Fibroblast of lung (primary cell): ENCODE results near the gene NARF. TPM values are rescaled to one million over a fixed set of nuclear protein-coding genes. Genes with fewer than 3 reads are reported as not detected.
"Not testable (repeated sequence)": the region's sequence is repeated elsewhere in the genome, so short reads cannot be mapped to it uniquely, and the experiment has no call there.

ENCODE experiments used
- DNase-seq, 2 donors: peaks; one replicate each; pipeline versions ENCODE4 v3.0.0 to v3.0.0-alpha.2; 2010; ENCODE audit warnings: low read depth in 2 of 2
- H2AFZ ChIP-seq: 2 replicates; pipeline ENCODE4 v1.5.1; 2012; ENCODE audit warnings: low read length, control low read depth, inconsistent platforms
- H3K27ac ChIP-seq: 2 replicates; pipeline ENCODE4 v1.5.1; 2011; ENCODE audit warnings: low read length, control low read depth; ENCODE audit not compliant: insufficient read depth
- H3K27me3 ChIP-seq: 2 replicates; pipeline ENCODE4 v1.5.1; 2011; ENCODE audit warnings: mild to moderate bottlenecking, low read length; ENCODE audit not compliant: control insufficient read depth, insufficient read depth
- H3K36me3 ChIP-seq: 2 replicates; pipeline ENCODE4 v1.5.1; 2011; ENCODE audit warnings: low read length; ENCODE audit not compliant: control insufficient read depth, insufficient read depth
- H3K4me1 ChIP-seq: 2 replicates; pipeline ENCODE4 v1.5.1; 2011; ENCODE audit warnings: low read length; ENCODE audit not compliant: control insufficient read depth, insufficient read depth; ENCODE audit errors: extremely low read depth
- H3K4me2 ChIP-seq: 2 replicates; pipeline ENCODE4 v1.5.1; 2011; ENCODE audit warnings: low read length, control low read depth; ENCODE audit not compliant: insufficient read depth; ENCODE audit errors: extremely low read depth
- H3K4me3 ChIP-seq, 4 experiments: fragments of 200-600 bp in 1 of 4; sonication (generic) in 1 of 4; replicated peaks in 1 of 4; 2 replicates each; pipeline ENCODE4 v1.5.1; 2011 to 2016; ENCODE audit warnings: low read length in 4 of 4, low read depth in 3 of 4, mild to moderate bottlenecking in 3 of 4, control low read depth in 2 of 4, inconsistent platforms in 1 of 4, mixed read lengths in 1 of 4; ENCODE audit not compliant: insufficient read depth in 1 of 4; ENCODE audit errors: control extremely low read depth in 1 of 4
- H3K79me2 ChIP-seq: 2 replicates; pipeline ENCODE4 v1.5.1; 2012; ENCODE audit warnings: mild to moderate bottlenecking, low read length, inconsistent platforms; ENCODE audit not compliant: control insufficient read depth, insufficient read depth
- H3K9ac ChIP-seq: 2 replicates; pipeline ENCODE4 v1.5.1; 2011; ENCODE audit warnings: mild to moderate bottlenecking, low read length, control low read depth; ENCODE audit not compliant: insufficient read depth
- H3K9me3 ChIP-seq: 2 replicates; pipeline ENCODE4 v1.5.1; 2012; ENCODE audit warnings: low read depth, low read length; ENCODE audit not compliant: control insufficient read depth, insufficient read depth
- H4K20me1 ChIP-seq: 2 replicates; pipeline ENCODE4 v1.5.1; 2011; ENCODE audit warnings: low read length; ENCODE audit not compliant: control insufficient read depth, insufficient read depth; ENCODE audit errors: extremely low read depth
- CTCF ChIP-seq, 2 donors: IDR thresholded peaks in 1 of 2; conservative IDR thresholded peaks in 1 of 2; 1 replicate in 1 of 2; 2 replicates in 1 of 2; pipeline ENCODE4 v1.5.1; 2011 to 2012; ENCODE audit warnings: low read length in 2 of 2, control low read depth in 1 of 2, inconsistent platforms in 1 of 2, low read depth in 1 of 2, mild to moderate bottlenecking in 1 of 2
- EZH2 ChIP-seq: IDR thresholded peaks from 2 replicates; pipeline ENCODE4 v1.5.1; 2012; ENCODE audit warnings: low read length, control low read depth, mild to moderate bottlenecking; ENCODE audit errors: missing control alignments
- polyA plus RNA-seq, 2 donors: library from polyadenylated mRNA; depleted of rRNA in 1 of 2; stranded (reverse) in 1 of 2; unstranded in 1 of 2; fragments of >200 nt; gene quantifications; 2 replicates each; pipeline ENCODE4 v1.2.1, GENCODE V29; 2011 to 2012; ENCODE audit warnings: missing spikeins in 1 of 2
- total RNA-seq: library from RNA; depleted of rRNA; stranded (reverse); fragments of >200 nt; gene quantifications from 2 replicates; pipeline ENCODE4 v1.2.1, GENCODE V29; 2014

NARF gene
- total and polyA plus RNA-seq, 2 donors (not counting 1 experiment from before 2014, with no cell fraction given) = 22.0 to 38.7 TPM

GRCh38 chr17:82536512-82537201 lies 78.1 kb downstream of the NARF start:
- peak overlapping the region; percentile 86 for H3K27ac ChIP-seq
- TF ChIP-seq CTCF (conservative IDR thresholded peaks at IDR 0.05 in 1 of 2, IDR thresholded peaks at IDR 0.05 in 1 of 2; ENCODE audit: low read depth in 1 of 2, low read length in 2 of 2) = no peak
- TF ChIP-seq EZH2 = no peak
- H2AFZ ChIP-seq = no peak overlapping the region
- H3K4me1 ChIP-seq = peaks cover 13% of the 10 kb centered on the region
- H3K27me3 ChIP-seq = no peaks in the 10 kb centered on the region
- peaks cover 87% of the 10 kb centered on the region for H3K79me2 ChIP-seq
- DNase-seq = peak in 1 of 2 donors; percentile 46
- no peaks in the 10 kb centered on the region for H3K9me3 ChIP-seq
- H3K4me2 ChIP-seq = peak overlapping the region; percentile 84
- H3K36me3 ChIP-seq = no peaks in the 10 kb centered on the region
- H4K20me1 ChIP-seq = no peaks in the 10 kb centered on the region
- peak overlapping the region; percentile 47 for H3K9ac ChIP-seq
- peak overlapping the region in 3 of 4 experiments; percentile 17 to 34 (median 29) for H3K4me3 ChIP-seq

GRCh38 chr17:82537228-82537627 lies 78.7 kb downstream of the NARF start:
- not testable (repeated sequence) for H3K9me3 ChIP-seq, H4K20me1 ChIP-seq, H3K27me3 ChIP-seq, H2AFZ ChIP-seq, H3K36me3 ChIP-seq, H3K9ac ChIP-seq
- peak overlapping the region; percentile 86 for H3K27ac ChIP-seq
- H3K4me3 ChIP-seq = peak overlapping the region in 1 of 4 experiments; percentile 29
- DNase-seq = peak in 1 of 2 donors; percentile 36
- peaks cover 13% of the 10 kb centered on the region for H3K4me1 ChIP-seq
- peaks cover 86% of the 10 kb centered on the region for H3K79me2 ChIP-seq
- H3K4me2 ChIP-seq = peak overlapping the region; percentile 16

GRCh38 chr17:82539076-82539475 lies 80.5 kb downstream of the NARF start:
- H3K9ac ChIP-seq, H3K27ac ChIP-seq, H3K9me3 ChIP-seq, H4K20me1 ChIP-seq, H3K36me3 ChIP-seq, H2AFZ ChIP-seq, H3K4me2 ChIP-seq, H3K27me3 ChIP-seq, H3K4me3 ChIP-seq, DNase-seq: not testable (repeated sequence)
- Histone ChIP-seq H3K79me2 (peaks cover 82% of the 10 kb centered on the region), H3K4me1 (peaks cover 13% of the 10 kb centered on the region)

Other genes starting within 250 kb of the NARF start
- 8.2 and 10.1 TPM in 2 replicates for gene CCDC57, start 245.9 kb upstream of the NARF start, total RNA-seq
- gene CCDC57, start 245.9 kb upstream of the NARF start, polyA plus RNA-seq = 4.3 and 7.1 TPM in 2 replicates
- gene SLC16A3, start 229.7 kb upstream of the NARF start, total RNA-seq = 99.4 and 107 TPM in 2 replicates
- gene SLC16A3, start 229.7 kb upstream of the NARF start, polyA plus RNA-seq = 36.0 and 71.0 TPM in 2 replicates
- 41.3 and 64.9 TPM in 2 replicates for gene CSNK1D, start 185.0 kb upstream of the NARF start, total RNA-seq
- 112 and 139 TPM in 2 replicates for gene CSNK1D, start 185.0 kb upstream of the NARF start, polyA plus RNA-seq
- gene CD7, start 141.1 kb upstream of the NARF start, total RNA-seq = under 0.01 and 0.17 TPM in 2 replicates
- not detected in 2 replicates for gene CD7, start 141.1 kb upstream of the NARF start, polyA plus RNA-seq
- gene SECTM1, start 125.0 kb upstream of the NARF start, total RNA-seq = 17.3 and 31.1 TPM in 2 replicates
- gene SECTM1, start 125.0 kb upstream of the NARF start, polyA plus RNA-seq = 17.5 and 21.0 TPM in 2 replicates
- 0.17 TPM in 1 of 2 replicates, not detected in the other for gene TEX19, start 99.5 kb upstream of the NARF start, total RNA-seq
- 0.05 TPM in 1 of 2 replicates, not detected in the other for gene TEX19, start 99.5 kb upstream of the NARF start, polyA plus RNA-seq
- not detected in 2 replicates for gene UTS2R, start 87.0 kb upstream of the NARF start, total RNA-seq
- not detected in 2 replicates for gene UTS2R, start 87.0 kb upstream of the NARF start, polyA plus RNA-seq
- 16.7 and 18.2 TPM in 2 replicates for gene HEXD, start 40.4 kb upstream of the NARF start, total RNA-seq
- gene HEXD, start 40.4 kb upstream of the NARF start, polyA plus RNA-seq = 5.0 and 6.4 TPM in 2 replicates
- gene OGFOD3, start 40.2 kb upstream of the NARF start, total RNA-seq = 18.2 and 27.1 TPM in 2 replicates
- gene OGFOD3, start 40.2 kb upstream of the NARF start, polyA plus RNA-seq = 25.6 and 30.7 TPM in 2 replicates
- 64.1 and 77.6 TPM in 2 replicates for gene CYBC1, start 8.0 kb upstream of the NARF start, total RNA-seq
- gene CYBC1, start 8.0 kb upstream of the NARF start, polyA plus RNA-seq = 62.7 and 69.9 TPM in 2 replicates
- 25.4 and 33.2 TPM in 2 replicates for gene FOXK2, start 61.0 kb downstream of the NARF start, total RNA-seq
- 23.5 and 24.2 TPM in 2 replicates for gene FOXK2, start 61.0 kb downstream of the NARF start, polyA plus RNA-seq
- gene WDR45B, start 189.7 kb downstream of the NARF start, total RNA-seq = 51.6 and 66.2 TPM in 2 replicates
- 80.9 and 95.2 TPM in 2 replicates for gene WDR45B, start 189.7 kb downstream of the NARF start, polyA plus RNA-seq
- gene RAB40B, start 240.0 kb downstream of the NARF start, total RNA-seq = 3.3 and 3.6 TPM in 2 replicates
- gene RAB40B, start 240.0 kb downstream of the NARF start, polyA plus RNA-seq = 3.3 and 5.9 TPM in 2 replicates